HG03103 (cell line): ENCODE data around the gene MARVELD1.

ENCODE experiments used
- ATAC-seq: cut with Tn5 transposase; IDR thresholded peaks from one replicate; pipeline ENCODE4 v1.9.1; 2021; ENCODE audit warnings: low read depth; ENCODE audit not compliant: unreplicated experiment

The MARVELD1 gene

GRCh38 chr10:97719602-97720001 is 6.1 kb downstream of the MARVELD1 start:
- no peak for ATAC-seq

GRCh38 chr10:97721871-97722780 is 8.6 kb downstream of the MARVELD1 start:
- ATAC-seq, result no peak

GRCh38 chr10:97723001-97723400 is 9.5 kb downstream of the MARVELD1 start:
- ATAC-seq, result no peak

GRCh38 chr10:97724341-97724941 is 10.9 kb downstream of the MARVELD1 start:
- ATAC-seq, result no peak

GRCh38 chr10:97726636-97727178 is 13.2 kb downstream of the MARVELD1 start:
- no peak for ATAC-seq

- no peak for ATAC-seq
These were observed 15.5 kb downstream of the MARVELD1 start for GRCh38 chr10:97729014-97729413.

- ATAC-seq, result no peak
These were observed 18.0 kb downstream of the MARVELD1 start for GRCh38 chr10:97731346-97732051.

GRCh38 chr10:97732052-97732359 is 18.5 kb downstream of the MARVELD1 start:
- no peak for ATAC-seq

GRCh38 chr10:97733256-97733655 is 19.7 kb downstream of the MARVELD1 start:
- ATAC-seq, result no peak

- no peak for ATAC-seq
These were observed 20.5 kb downstream of the MARVELD1 start for GRCh38 chr10:97734021-97734420.

- peak; percentile 45 for ATAC-seq
These were observed 22.9 kb downstream of the MARVELD1 start for GRCh38 chr10:97736403-97736901.

- ATAC-seq, result peak; percentile 78
These were observed 23.6 kb downstream of the MARVELD1 start, which contains the start of gene ZFYVE27 for GRCh38 chr10:97736902-97737769. Gene ZFYVE27, plus strand, starts transcription at chr10:97737128. Its CDS starts 1,350 bp downstream, at chr10:97738478.

- no peak for ATAC-seq
These were observed 24.3 kb downstream of the MARVELD1 start for GRCh38 chr10:97737770-97738265.

GRCh38 chr10:97738616-97739015 is 25.1 kb downstream of the MARVELD1 start:
- ATAC-seq, result no peak

- no peak for ATAC-seq
These were observed 27.1 kb downstream of the MARVELD1 start for GRCh38 chr10:97740613-97741012.

- no peak for ATAC-seq
These were observed 29.8 kb downstream of the MARVELD1 start for GRCh38 chr10:97743169-97743943.

- ATAC-seq, result no peak
These were observed 31.0 kb downstream of the MARVELD1 start for GRCh38 chr10:97744405-97745035.

GRCh38 chr10:97747573-97747972 is 34.0 kb downstream of the MARVELD1 start:
- no peak for ATAC-seq

GRCh38 chr10:97748116-97748515 is 34.6 kb downstream of the MARVELD1 start:
- no peak for ATAC-seq
